ENCODE results near the gene FAM83G.

Gene FAM83G

GRCh38 chr17:18961634-18962493 is 42.7 kb downstream of the FAM83G start:
- H3K27ac Mint-ChIP-seq = peak overlapping the region; percentile 14 to 48 (median 16)
- no peaks in the 10 kb centered on the region for H3K4me1 Mint-ChIP-seq
- H3K9me3 Mint-ChIP-seq = no peaks in the 10 kb centered on the region
- peaks cover 8% of the 10 kb centered on the region for H3K27me3 Mint-ChIP-seq (ENCODE audit: low read depth)
- no peak for TF ChIP-seq CTCF (IDR thresholded peaks at IDR 0.05; ENCODE audit: unreplicated experiment in 3 of 3)
- H3K36me3 Mint-ChIP-seq (ENCODE audit: low read depth) = no peaks in the 10 kb centered on the region
- H3K4me3 Mint-ChIP-seq = no peak overlapping the region

- H3K27me3 Mint-ChIP-seq (ENCODE audit: low read depth) = peaks cover 7% of the 10 kb centered on the region
- no peaks in the 10 kb centered on the region for H3K4me1 Mint-ChIP-seq
- H3K4me3 Mint-ChIP-seq = no peak overlapping the region
- peak; percentile 86 to 93 (median 92) for TF ChIP-seq CTCF (IDR thresholded peaks at IDR 0.05; ENCODE audit: unreplicated experiment in 3 of 3)
- H3K27ac Mint-ChIP-seq = peak overlapping the region in 1 of 3 experiments; percentile 60
- H3K9me3 Mint-ChIP-seq = no peaks in the 10 kb centered on the region
- no peaks in the 10 kb centered on the region for H3K36me3 Mint-ChIP-seq (ENCODE audit: low read depth)
These were observed 43.6 kb downstream of the FAM83G start for GRCh38 chr17:18960803-18961511.

GRCh38 chr17:18960241-18960665 is 44.3 kb downstream of the FAM83G start:
- Mint-ChIP-seq H3K36me3 (ENCODE audit: low read depth) (no peaks in the 10 kb centered on the region), H3K27ac (no peak overlapping the region)

GRCh38 chr17:18959845-18960240 is 44.7 kb downstream of the FAM83G start:
- H3K4me1 Mint-ChIP-seq = no peaks in the 10 kb centered on the region
- no peaks in the 10 kb centered on the region for H3K36me3 Mint-ChIP-seq (ENCODE audit: low read depth)
- no peak for TF ChIP-seq CTCF (IDR thresholded peaks at IDR 0.05; ENCODE audit: unreplicated experiment in 3 of 3)
- H3K27ac Mint-ChIP-seq = no peak overlapping the region
- no peak overlapping the region for H3K4me3 Mint-ChIP-seq
- peaks cover 4% of the 10 kb centered on the region for H3K27me3 Mint-ChIP-seq (ENCODE audit: low read depth)
- H3K9me3 Mint-ChIP-seq = no peaks in the 10 kb centered on the region

More at GRCh38 chr17:18960241-18960665, 44.3 kb downstream of the FAM83G start:
- no peak for TF ChIP-seq CTCF (IDR thresholded peaks at IDR 0.05; ENCODE audit: unreplicated experiment in 3 of 3)
- Mint-ChIP-seq H3K4me1 (no peaks in the 10 kb centered on the region), H3K9me3 (no peaks in the 10 kb centered on the region), H3K27me3 (ENCODE audit: low read depth) (peaks cover 4% of the 10 kb centered on the region), H3K4me3 (no peak overlapping the region)

GRCh38 chr17:18959071-18959844 is 45.3 kb downstream of the FAM83G start:
- Mint-ChIP-seq H3K4me3 (no peak overlapping the region), H3K4me1 (no peaks in the 10 kb centered on the region), H3K27ac (no peak overlapping the region), H3K36me3 (ENCODE audit: low read depth) (no peaks in the 10 kb centered on the region), H3K9me3 (no peaks in the 10 kb centered on the region), H3K27me3 (ENCODE audit: low read depth) (peaks cover 4% of the 10 kb centered on the region)
- TF ChIP-seq CTCF (IDR thresholded peaks at IDR 0.05; ENCODE audit: unreplicated experiment in 3 of 3) = no peak
